GM12874 (cell line): ENCODE measurements around the gene DNAAF8.

Experiments used
- TF ChIP-seq, protein P1 (sequence below): IDR thresholded peaks from 2 replicates; pipeline ENCODE4 v1.5.1; 2011; ENCODE audit warnings: low read depth, mild to moderate bottlenecking, control low read depth, low read length, moderate library complexity; ENCODE audit not compliant: insufficient read depth

Gene DNAAF8

DNA sequence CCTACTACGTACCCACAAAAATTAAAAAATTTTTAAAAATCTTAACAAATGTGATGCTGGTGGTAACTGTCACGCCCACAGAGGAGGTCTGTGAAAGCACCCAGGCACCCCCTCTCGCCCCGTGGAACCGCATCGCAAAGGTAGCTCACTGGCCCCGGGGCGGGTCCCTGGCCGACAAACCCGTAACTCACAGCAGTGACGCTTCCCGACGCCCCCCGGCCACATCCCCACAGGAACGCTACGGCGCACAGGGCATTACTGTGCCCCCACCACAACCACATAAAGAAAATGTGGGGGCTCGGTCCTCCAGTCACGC, 632 bp upstream of the DNAAF8 start:
- TF ChIP-seq, protein P1, sequence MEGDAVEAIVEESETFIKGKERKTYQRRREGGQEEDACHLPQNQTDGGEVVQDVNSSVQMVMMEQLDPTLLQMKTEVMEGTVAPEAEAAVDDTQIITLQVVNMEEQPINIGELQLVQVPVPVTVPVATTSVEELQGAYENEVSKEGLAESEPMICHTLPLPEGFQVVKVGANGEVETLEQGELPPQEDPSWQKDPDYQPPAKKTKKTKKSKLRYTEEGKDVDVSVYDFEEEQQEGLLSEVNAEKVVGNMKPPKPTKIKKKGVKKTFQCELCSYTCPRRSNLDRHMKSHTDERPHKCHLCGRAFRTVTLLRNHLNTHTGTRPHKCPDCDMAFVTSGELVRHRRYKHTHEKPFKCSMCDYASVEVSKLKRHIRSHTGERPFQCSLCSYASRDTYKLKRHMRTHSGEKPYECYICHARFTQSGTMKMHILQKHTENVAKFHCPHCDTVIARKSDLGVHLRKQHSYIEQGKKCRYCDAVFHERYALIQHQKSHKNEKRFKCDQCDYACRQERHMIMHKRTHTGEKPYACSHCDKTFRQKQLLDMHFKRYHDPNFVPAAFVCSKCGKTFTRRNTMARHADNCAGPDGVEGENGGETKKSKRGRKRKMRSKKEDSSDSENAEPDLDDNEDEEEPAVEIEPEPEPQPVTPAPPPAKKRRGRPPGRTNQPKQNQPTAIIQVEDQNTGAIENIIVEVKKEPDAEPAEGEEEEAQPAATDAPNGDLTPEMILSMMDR, result no peak

DNA sequence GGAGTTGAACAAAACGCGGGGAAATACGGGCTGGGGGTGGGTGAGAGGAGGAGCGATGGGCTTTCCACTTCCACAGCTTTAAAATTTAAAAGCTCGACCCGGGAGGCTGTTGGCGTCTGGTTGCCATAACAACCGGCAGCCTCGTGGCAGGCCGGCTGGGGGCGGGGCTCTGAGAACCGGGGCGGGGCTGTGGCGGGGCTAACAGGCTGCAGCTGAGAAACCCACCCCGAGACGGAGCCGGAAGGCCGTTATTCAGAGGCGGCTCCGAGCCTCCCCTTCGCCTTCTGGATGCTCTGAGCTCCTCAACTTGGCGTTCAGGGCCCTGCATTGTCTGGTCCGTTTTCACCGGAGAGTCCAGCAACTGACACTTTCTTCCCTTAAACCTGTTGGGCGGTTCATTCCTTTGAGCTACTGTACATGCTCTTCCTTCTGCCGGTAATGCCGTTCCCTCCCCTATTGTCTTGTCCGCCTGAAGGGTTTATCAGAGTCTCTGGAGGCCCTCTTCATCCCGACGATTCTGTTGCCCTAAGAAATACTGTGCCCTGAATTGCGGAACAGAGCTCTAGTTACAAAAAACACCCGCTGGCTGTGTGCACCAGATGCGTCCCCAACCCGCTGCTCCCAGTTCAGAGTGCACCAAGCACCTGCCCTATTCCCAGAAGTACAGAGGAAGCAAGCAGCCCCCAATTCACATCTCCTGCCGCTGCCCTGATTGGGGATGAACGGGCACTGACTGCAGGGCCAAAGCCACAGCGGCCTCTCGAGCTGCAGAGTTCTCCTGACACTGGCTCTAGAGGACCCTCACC, 596 bp downstream of the DNAAF8 start:
- TF ChIP-seq, protein P1, result no peak

DNA sequence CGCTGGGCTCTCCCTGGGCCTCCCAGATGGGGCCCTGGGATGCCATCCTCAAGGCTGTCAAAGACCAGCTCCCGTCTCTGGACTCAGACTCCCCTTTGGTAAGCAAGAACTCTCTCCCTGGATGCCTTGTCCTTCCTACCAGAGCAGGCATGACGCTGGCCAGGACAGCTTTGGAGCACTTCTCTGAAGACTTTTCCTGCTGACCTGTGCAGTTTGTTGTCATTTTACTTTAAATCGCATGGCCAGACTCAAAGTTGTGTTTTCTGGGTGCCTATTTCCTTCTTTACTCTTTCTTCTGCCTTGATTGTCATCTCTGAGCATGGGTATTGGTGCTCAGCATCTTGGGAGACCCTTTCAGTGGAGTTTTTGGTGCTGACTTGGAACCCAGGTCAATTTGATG, 2.2 kb downstream of the DNAAF8 start:
- TF ChIP-seq, protein P1, result no peak

GRCh38 chr16:4737545-4737944, 3.2 kb downstream of the DNAAF8 start:
- TF ChIP-seq, protein P1, result no peak

- TF ChIP-seq, protein P1, result no peak
These were observed 9.0 kb downstream of the DNAAF8 start for GRCh38 chr16:4743226-4743878.

DNA sequence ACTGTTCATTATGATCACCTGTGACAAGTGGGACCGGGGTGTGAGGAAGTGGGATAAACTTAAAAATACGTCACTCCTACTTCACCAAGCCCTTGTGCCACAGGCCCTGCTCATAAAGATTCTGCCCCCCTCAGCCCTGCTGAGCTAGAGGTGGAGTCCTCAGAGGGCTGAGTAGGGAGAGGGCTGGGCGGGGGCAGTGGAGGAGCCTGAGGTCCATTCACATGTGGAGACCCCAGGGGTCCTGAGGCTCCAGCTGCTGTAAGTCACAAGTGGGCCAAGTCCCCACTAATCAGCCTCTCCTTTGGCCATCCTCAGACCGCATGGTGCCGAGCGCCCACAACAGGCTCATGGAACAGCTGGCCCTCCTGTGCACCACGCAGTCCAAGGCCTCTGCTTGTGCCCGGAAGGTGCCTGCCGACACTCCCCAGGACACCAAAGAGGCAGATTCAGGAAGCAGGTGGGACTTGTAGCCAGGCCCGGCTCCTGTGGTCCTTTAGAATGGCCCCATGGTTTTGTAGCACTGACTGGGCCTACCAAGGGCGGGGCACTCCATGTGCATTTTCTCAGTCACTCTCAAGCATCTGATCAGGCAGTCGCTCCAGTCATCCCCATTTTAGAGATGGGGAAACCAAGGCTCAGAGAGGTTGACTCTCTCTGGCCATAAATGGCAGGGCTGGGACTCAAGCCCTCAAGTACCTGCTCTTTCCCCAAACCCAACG, 10.4 kb downstream of the DNAAF8 start:
- TF ChIP-seq, protein P1, result no peak

- TF ChIP-seq, protein P1, result no peak
These were observed 10.9 kb downstream of the DNAAF8 start for GRCh38 chr16:4745274-4745569.
